GM19395 (cell line): ENCODE measurements around the gene OR4A47.
"Not testable (repeated sequence)": the region's sequence is repeated elsewhere in the genome, so short reads cannot be mapped to it uniquely, and the experiment has no call there.

Experiments used
- ATAC-seq: cut with Tn5 transposase; IDR thresholded peaks from one replicate; pipeline ENCODE4 v1.9.1; 2021; ENCODE audit warnings: mild to moderate bottlenecking, moderate library complexity; ENCODE audit not compliant: unreplicated experiment

The OR4A47 gene, protein sequence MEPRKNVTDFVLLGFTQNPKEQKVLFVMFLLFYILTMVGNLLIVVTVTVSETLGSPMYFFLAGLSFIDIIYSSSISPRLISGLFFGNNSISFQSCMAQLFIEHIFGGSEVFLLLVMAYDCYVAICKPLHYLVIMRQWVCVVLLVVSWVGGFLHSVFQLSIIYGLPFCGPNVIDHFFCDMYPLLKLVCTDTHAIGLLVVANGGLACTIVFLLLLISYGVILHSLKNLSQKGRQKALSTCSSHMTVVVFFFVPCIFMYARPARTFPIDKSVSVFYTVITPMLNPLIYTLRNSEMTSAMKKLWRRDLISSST

DNA sequence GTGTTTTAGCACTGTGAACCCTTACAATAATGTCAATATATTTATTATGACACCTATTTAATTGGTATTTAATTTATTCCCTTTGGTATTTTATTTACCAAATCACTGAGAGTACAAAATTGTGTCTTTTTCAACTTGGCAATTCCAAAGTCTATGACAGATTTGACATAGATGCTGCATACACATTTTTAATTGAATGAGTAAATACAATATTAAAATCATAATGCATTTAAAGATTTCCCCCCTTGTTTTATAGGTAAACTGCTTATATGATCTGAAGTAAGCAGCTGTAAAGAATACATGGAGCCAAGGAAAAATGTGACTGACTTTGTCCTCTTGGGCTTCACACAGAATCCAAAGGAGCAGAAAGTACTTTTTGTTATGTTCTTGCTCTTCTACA is at the start of gene OR4A47:
OR4A47 (plus strand) TSS at position 301 of the 400 bp plus-strand sequence; CDS start at position 301, 0 bp downstream.
- not testable (repeated sequence) for ATAC-seq

DNA sequence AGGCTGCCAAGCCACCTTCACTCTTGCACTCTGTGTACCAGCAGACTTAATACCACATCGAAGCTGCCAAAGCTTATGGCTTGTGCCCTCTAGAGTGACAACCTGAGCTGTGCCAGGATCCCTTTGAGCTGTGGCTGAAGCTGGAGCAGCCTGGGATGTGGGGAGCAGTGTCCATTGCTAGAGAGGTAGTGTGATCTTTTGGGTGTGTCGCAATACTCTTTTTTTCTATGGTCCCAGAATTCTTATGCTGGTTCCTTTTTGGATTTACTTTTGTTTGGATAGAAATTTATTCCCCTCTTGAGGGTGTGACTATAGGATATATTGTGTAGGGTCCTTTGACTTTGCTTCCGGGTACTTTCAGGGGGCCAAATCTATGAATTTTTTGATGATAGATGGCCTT is 32.7 kb upstream of the OR4A47 start:
- not testable (repeated sequence) for ATAC-seq

DNA sequence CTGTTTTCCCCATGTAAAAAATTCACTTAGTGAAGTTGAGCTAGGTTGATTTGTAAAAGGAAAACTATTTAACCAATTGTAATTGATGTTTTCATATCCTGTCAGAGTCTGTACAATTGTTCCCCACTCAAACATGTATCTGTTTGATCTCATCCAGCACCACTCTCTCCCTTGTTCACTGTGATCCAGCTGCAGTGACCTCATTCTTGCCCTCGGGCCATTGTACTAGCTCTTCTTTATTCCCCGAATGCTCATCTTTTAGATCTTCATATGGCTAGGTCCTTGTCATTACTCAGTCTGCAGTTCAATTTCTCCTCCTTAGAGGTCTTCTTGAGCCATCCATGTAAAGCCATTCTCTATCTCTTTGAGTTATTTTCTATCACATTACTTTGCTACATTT is 14.6 kb upstream of the OR4A47 start:
- not testable (repeated sequence) for ATAC-seq

DNA sequence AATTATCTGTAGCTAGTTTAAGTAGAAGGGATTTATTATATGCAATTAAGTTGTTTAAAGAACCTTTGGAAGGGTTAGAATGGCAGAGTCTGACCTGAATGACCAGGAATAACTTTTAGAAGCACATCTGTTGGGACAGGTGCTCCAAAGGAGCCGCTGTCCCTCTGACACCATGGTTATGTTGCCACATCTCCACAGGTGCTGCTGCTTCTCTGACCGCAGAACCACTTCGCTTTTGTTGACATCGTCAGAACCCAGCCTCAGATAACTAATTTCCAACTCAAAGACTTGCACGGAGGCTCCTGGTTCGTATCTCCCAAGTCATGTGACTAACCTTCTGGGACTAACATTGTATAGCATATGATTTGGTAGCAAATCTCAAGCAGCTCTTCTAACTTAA is 13.9 kb upstream of the OR4A47 start:
- ATAC-seq: not testable (repeated sequence)

DNA sequence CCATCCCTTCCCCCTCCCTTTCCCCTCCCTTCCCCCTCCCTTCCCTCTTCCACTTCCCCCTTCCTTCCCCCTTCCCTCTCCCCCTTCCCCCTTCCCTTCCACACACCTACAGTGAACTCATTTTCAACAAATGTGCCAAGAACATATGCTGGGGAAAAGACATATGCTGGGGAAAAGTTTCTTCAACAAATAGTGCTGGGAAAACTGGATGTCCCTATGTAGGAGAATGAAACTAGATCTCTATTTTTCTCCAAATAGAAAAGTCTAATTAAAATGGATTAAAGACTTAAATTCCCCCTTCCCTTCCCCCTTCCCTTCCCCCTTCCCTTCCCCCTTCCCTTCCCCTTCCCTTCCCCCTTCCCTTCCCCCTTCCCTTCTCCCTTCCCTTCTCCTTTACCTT is 17.6 kb downstream of the OR4A47 start:
- ATAC-seq: not testable (repeated sequence)

DNA sequence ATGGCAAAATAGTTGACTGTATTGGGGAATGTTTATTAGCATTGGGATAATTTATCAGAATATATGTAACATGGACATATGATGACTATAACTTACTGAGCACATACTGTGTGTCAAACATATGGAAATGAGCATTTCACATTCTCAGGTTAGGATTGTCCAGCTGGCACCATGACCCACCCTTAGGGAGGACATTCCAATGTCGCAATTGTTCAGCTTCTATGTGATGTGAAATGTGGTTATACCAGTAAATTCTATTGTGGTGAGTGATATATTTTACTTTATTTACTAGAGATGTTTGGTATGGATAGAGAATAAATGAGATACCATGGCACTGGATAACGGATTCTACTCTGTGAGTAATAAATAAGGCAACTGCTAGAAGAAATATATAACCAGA is 50.4 kb downstream of the OR4A47 start:
- ATAC-seq: no peak
